Loucy (cell line): ENCODE measurements around the gene AGK.

ENCODE experiments used
- EZH2phosphoT487 ChIP-seq: fragments of 200-600 bp; IDR thresholded peaks from 2 replicates; pipeline ENCODE4 v1.6.1; 2018; ENCODE audit warnings: antibody characterized with exemption, mild to moderate bottlenecking, moderate library complexity, borderline replicate concordance
- TF ChIP-seq, protein P1 (sequence below): fragments of 200-600 bp; sonication (generic); conservative IDR thresholded peaks from 2 replicates; pipeline ENCODE4 v1.5.1; 2014; ENCODE audit warnings: mild to moderate bottlenecking, antibody characterized with exemption, low read length

DNA sequence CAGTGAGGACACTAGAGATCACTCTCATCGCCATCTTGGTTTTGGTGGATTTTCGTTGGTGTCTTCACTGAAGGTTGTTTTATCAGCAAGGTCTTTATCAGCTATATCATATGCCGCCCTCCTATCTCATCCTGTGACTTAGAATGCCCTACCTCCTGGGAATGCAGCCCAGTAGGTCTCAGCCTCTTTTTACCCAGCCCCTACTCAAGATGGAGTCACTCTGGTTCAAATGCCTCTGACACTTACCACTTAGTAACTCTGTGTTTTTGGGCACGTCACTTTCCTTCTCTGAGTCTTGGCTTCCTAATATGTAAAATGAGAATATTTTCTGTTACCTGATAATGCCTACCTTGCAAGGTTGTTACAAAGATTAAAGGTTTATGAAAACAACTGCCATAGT, 37.7 kb downstream of the AGK start:
- TF ChIP-seq, protein P1, sequence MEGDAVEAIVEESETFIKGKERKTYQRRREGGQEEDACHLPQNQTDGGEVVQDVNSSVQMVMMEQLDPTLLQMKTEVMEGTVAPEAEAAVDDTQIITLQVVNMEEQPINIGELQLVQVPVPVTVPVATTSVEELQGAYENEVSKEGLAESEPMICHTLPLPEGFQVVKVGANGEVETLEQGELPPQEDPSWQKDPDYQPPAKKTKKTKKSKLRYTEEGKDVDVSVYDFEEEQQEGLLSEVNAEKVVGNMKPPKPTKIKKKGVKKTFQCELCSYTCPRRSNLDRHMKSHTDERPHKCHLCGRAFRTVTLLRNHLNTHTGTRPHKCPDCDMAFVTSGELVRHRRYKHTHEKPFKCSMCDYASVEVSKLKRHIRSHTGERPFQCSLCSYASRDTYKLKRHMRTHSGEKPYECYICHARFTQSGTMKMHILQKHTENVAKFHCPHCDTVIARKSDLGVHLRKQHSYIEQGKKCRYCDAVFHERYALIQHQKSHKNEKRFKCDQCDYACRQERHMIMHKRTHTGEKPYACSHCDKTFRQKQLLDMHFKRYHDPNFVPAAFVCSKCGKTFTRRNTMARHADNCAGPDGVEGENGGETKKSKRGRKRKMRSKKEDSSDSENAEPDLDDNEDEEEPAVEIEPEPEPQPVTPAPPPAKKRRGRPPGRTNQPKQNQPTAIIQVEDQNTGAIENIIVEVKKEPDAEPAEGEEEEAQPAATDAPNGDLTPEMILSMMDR: no peak
- TF ChIP-seq EZH2phosphoT487: no peak
